ENCODE data around the gene STIL.
"Not testable (repeated sequence)": the region's sequence is repeated elsewhere in the genome, so short reads cannot be mapped to it uniquely, and the experiment has no call there.

- TF ChIP-seq ESRRA (CRISPR knock-in tag; IDR thresholded peaks at IDR 0.05; ENCODE audit: borderline replicate concordance); GTF2I (CRISPR knock-in tag; conservative IDR thresholded peaks at IDR 0.05); ZBTB21 (CRISPR knock-in tag; IDR thresholded peaks at IDR 0.05; ENCODE audit: borderline replicate concordance); TCF7 (CRISPR knock-in tag; IDR thresholded peaks at IDR 0.05; ENCODE audit: low read depth); CREB1 (CRISPR knock-in tag; IDR thresholded peaks at IDR 0.05); TEAD1 (CRISPR knock-in tag; IDR thresholded peaks at IDR 0.05): not testable (repeated sequence)
- TF ChIP-seq, protein P1, sequence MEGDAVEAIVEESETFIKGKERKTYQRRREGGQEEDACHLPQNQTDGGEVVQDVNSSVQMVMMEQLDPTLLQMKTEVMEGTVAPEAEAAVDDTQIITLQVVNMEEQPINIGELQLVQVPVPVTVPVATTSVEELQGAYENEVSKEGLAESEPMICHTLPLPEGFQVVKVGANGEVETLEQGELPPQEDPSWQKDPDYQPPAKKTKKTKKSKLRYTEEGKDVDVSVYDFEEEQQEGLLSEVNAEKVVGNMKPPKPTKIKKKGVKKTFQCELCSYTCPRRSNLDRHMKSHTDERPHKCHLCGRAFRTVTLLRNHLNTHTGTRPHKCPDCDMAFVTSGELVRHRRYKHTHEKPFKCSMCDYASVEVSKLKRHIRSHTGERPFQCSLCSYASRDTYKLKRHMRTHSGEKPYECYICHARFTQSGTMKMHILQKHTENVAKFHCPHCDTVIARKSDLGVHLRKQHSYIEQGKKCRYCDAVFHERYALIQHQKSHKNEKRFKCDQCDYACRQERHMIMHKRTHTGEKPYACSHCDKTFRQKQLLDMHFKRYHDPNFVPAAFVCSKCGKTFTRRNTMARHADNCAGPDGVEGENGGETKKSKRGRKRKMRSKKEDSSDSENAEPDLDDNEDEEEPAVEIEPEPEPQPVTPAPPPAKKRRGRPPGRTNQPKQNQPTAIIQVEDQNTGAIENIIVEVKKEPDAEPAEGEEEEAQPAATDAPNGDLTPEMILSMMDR (IDR thresholded peaks at IDR 0.05): not testable (repeated sequence)
Observed at GRCh38 chr1:47265529-47265928, 48.4 kb downstream of the STIL start.
